IMR-90 (cell line): ENCODE data around the gene ABI3. TPM values are rescaled to one million over a fixed set of nuclear protein-coding genes. Genes with fewer than 3 reads are reported as not detected.

Experiments used
- ATAC-seq: fragments of 200-7000 bp; cut with Tn5 transposase; 2 replicates; pipeline ENCODE4 v1.9.1; 2020; ENCODE audit warnings: low read depth, mild to moderate bottlenecking, moderate library complexity
- BruUV-seq: library from RNA; stranded (reverse); fragments of 400-500 nt; replicated peaks from 2 replicates; lab custom pipeline; 2021; lab: Mats Ljungman, UMichigan
- CTCF ChIA-PET: fragments of 300-600 bp; formaldehyde crosslinking; extraction: SDS; loops from one replicate; lab custom pipeline; 2021; ENCODE audit warnings: antibody characterized with exemption; lab: Yijun Ruan, JAX
- POLR2A ChIA-PET: fragments of 300-600 bp; sonication (Branson Sonifier 250); formaldehyde crosslinking; loops from one replicate; lab custom pipeline; 2022; ENCODE audit warnings: antibody characterized with exemption; ENCODE audit not compliant: unreplicated experiment; lab: Charles Lee
- DNase-seq: peaks from one replicate; pipeline ENCODE4 v3.0.0; 2013
- H2AFZ ChIP-seq: replicated peaks from 2 replicates; pipeline ENCODE3; 2013; ENCODE audit warnings: low read length, mild to moderate bottlenecking; ENCODE audit not compliant: poor library complexity
- H2AK5ac ChIP-seq: 2 replicates; pipeline ENCODE4 v1.6.1; 2013; ENCODE audit warnings: low read depth, low read length, inconsistent platforms
- H2AK9ac ChIP-seq: replicated peaks from 2 replicates; pipeline ENCODE3; 2013; ENCODE audit warnings: mild to moderate bottlenecking, low read depth, low read length, moderate library complexity; ENCODE audit not compliant: poor library complexity
- H2BK120ac ChIP-seq: 2 replicates; pipeline ENCODE4 v1.6.1; 2013; ENCODE audit warnings: low read depth, low read length, inconsistent platforms
- H2BK15ac ChIP-seq: 3 replicates; pipeline ENCODE4 v1.6.1; 2013; ENCODE audit warnings: low read depth, low read length, inconsistent platforms
- H2BK20ac ChIP-seq: 2 replicates; pipeline ENCODE4 v1.6.1; 2013; ENCODE audit warnings: low read depth, mild to moderate bottlenecking, inconsistent platforms, low read length, moderate library complexity
- H2BK5ac ChIP-seq: 2 replicates; pipeline ENCODE4 v1.6.1; 2013; ENCODE audit warnings: mild to moderate bottlenecking, low read depth, low read length, inconsistent platforms; ENCODE audit not compliant: poor library complexity, severe bottlenecking
- H3K14ac ChIP-seq: replicated peaks from 2 replicates; pipeline ENCODE4 v1.6.1; 2013; ENCODE audit warnings: low read depth, low read length, inconsistent platforms
- H3K18ac ChIP-seq: 2 replicates; pipeline ENCODE4 v1.6.1; 2013; ENCODE audit warnings: low read depth, low read length, control low read depth
- H3K23ac ChIP-seq: 2 replicates; pipeline ENCODE4 v1.6.1; 2013; ENCODE audit warnings: low read depth, low read length, inconsistent platforms
- H3K27ac ChIP-seq: 2 replicates; pipeline ENCODE4 v1.5.1; 2013; ENCODE audit warnings: mild to moderate bottlenecking, control low read depth, low read length; ENCODE audit not compliant: insufficient read depth
- H3K27me3 ChIP-seq: 2 replicates; pipeline ENCODE4 v1.6.1; 2013; ENCODE audit warnings: low read length; ENCODE audit not compliant: control insufficient read depth, insufficient read depth
- H3K36me3 ChIP-seq: 2 replicates; pipeline ENCODE4 v1.6.1; 2013; ENCODE audit warnings: low read length, mixed read lengths; ENCODE audit not compliant: control insufficient read depth, insufficient read depth
- H3K4ac ChIP-seq: 2 replicates; pipeline ENCODE4 v1.6.1; 2013; ENCODE audit warnings: low read depth, low read length, inconsistent platforms
- H3K4me1 ChIP-seq: 2 replicates; pipeline ENCODE4 v1.6.1; 2013; ENCODE audit warnings: low read length, mixed read lengths; ENCODE audit not compliant: control insufficient read depth, insufficient read depth
- H3K4me2 ChIP-seq: 2 replicates; pipeline ENCODE4 v1.6.1; 2013; ENCODE audit warnings: low read depth, mild to moderate bottlenecking, control low read depth, low read length, moderate library complexity
- H3K4me3 ChIP-seq: 2 replicates; pipeline ENCODE4 v1.5.1; 2013; ENCODE audit warnings: low read depth, mild to moderate bottlenecking, control low read depth, low read length, moderate library complexity; ENCODE audit not compliant: insufficient read depth
- H3K56ac ChIP-seq: 2 replicates; pipeline ENCODE4 v1.6.1; 2013; ENCODE audit warnings: low read length, inconsistent platforms; ENCODE audit not compliant: insufficient read depth; ENCODE audit errors: extremely low read depth
- H3K79me1 ChIP-seq, 2 experiments: 2 replicates each; pipeline ENCODE4 v1.6.1; 2013; ENCODE audit warnings: low read length in 2 of 2, inconsistent platforms in 1 of 2, low read depth in 1 of 2
- H3K9ac ChIP-seq: 2 replicates; pipeline ENCODE4 v1.6.1; 2013; ENCODE audit warnings: low read depth, low read length, control low read depth
- H3K9me1 ChIP-seq: 2 replicates; pipeline ENCODE4 v1.6.1; 2013; ENCODE audit warnings: low read length, inconsistent platforms; ENCODE audit not compliant: insufficient read depth
- H3K9me3 ChIP-seq: 2 replicates; pipeline ENCODE4 v1.6.1; 2013; ENCODE audit warnings: low read length; ENCODE audit not compliant: control insufficient read depth, insufficient read depth
- H4K20me1 ChIP-seq: 2 replicates; pipeline ENCODE4 v1.6.1; 2013; ENCODE audit warnings: low read length, inconsistent platforms; ENCODE audit not compliant: insufficient read depth
- H4K5ac ChIP-seq: 2 replicates; pipeline ENCODE4 v1.6.1; 2013; ENCODE audit warnings: mild to moderate bottlenecking, low read depth, low read length, control low read depth
- H4K8ac ChIP-seq, 2 experiments: 2 replicates each; pipeline ENCODE4 v1.6.1; 2013; ENCODE audit warnings: low read depth in 2 of 2, low read length in 2 of 2, control low read depth in 1 of 2, inconsistent platforms in 1 of 2
- H4K91ac ChIP-seq: 2 replicates; pipeline ENCODE4 v1.6.1; 2013; ENCODE audit warnings: low read depth, low read length, inconsistent platforms; ENCODE audit not compliant: insufficient read depth
- BHLHE40 ChIP-seq: fragments of 150-350 bp; IDR thresholded peaks from 2 replicates; pipeline ENCODE4 v1.6.1; 2016; ENCODE audit warnings: mild to moderate bottlenecking, low read depth, low read length
- CEBPB ChIP-seq: IDR thresholded peaks from 2 replicates; pipeline ENCODE4 v1.6.1; 2012; ENCODE audit warnings: low read depth, low read length, improper control_type of control experiment
- CHD1 ChIP-seq: IDR thresholded peaks from 2 replicates; pipeline ENCODE4 v1.6.1; 2012; ENCODE audit warnings: low read depth, low read length, improper control_type of control experiment
- FOS ChIP-seq: fragments of 150-350 bp; IDR thresholded peaks from 2 replicates; pipeline ENCODE4 v1.6.1; 2016; ENCODE audit warnings: low read depth, low read length
- MAFK ChIP-seq: IDR thresholded peaks from 2 replicates; pipeline ENCODE4 v1.6.1; 2012; ENCODE audit warnings: low read depth, low read length, improper control_type of control experiment
- NFE2L2 ChIP-seq: fragments of 150-350 bp; IDR thresholded peaks from 2 replicates; pipeline ENCODE4 v1.6.1; 2016; ENCODE audit warnings: low read depth, mild to moderate bottlenecking, low read length
- POLR2A ChIP-seq: IDR thresholded peaks from 2 replicates; pipeline ENCODE4 v1.6.1; 2012; ENCODE audit warnings: mild to moderate bottlenecking, low read depth, low read length
- RAD21 ChIP-seq: IDR thresholded peaks from 2 replicates; pipeline ENCODE4 v1.6.1; 2012; ENCODE audit warnings: low read length, improper control_type of control experiment
- RFX5 ChIP-seq: IDR thresholded peaks from 2 replicates; pipeline ENCODE4 v1.8.0; 2012; ENCODE audit warnings: low read depth, mild to moderate bottlenecking, low read length, moderate library complexity
- SMC3 ChIP-seq: fragments of 150-350 bp; IDR thresholded peaks from 2 replicates; pipeline ENCODE4 v1.6.1; 2016; ENCODE audit warnings: low read depth, mild to moderate bottlenecking, antibody characterized with exemption, low read length, moderate library complexity
- WGBS, 2 experiments: methylation state at CpG; one replicate each; pipeline versions ENCODE4 v1.1.5 to v1.1.7; 2013; ENCODE audit warnings: missing lambda C conversion rate in 2 of 2; ENCODE audit not compliant: insufficient read length in 1 of 2; ENCODE audit errors: extremely low coverage in 2 of 2; 5-methylcytosine and 5-hydroxymethylcytosine counted together
- dilution Hi-C: fragments of 300-500 bp; cut with HindIII; formaldehyde crosslinking; loops from one replicate; pipeline ENCODE4 v1.14.3; 2018; ENCODE audit warnings: low sequenced_read_pairs; ENCODE audit not compliant: unreplicated experiment
- in situ Hi-C: fragments of 300-500 bp; cut with MboI; formaldehyde crosslinking; loops from 3 replicates; pipeline ENCODE4 v1.14.3; 2019; ENCODE audit warnings: low sequenced_read_pairs, inconsistent platforms, mixed read lengths
- intact Hi-C: fragments of 100-400 bp; cut with micrococcal nuclease; formaldehyde crosslinking; loops from 2 replicates; pipeline ENCODE4 v1.10.0; 2022
- polyA plus RNA-seq, 3 experiments: library from polyadenylated mRNA; depleted of rRNA; stranded (reverse); fragments of >200 nt; gene quantifications; 2 replicates each; pipeline ENCODE4 v1.2.3, GENCODE V29; 2012; ENCODE audit warnings: low replicate concordance in 1 of 3
- total RNA-seq: library from RNA; depleted of rRNA; stranded (reverse); fragments of >200 nt; gene quantifications from 2 replicates; pipeline ENCODE4 v1.2.3, GENCODE V29; 2012
- TF ChIP-seq, protein P1 (sequence below): conservative IDR thresholded peaks from 2 replicates; pipeline ENCODE4 v1.5.1; 2012; ENCODE audit warnings: mild to moderate bottlenecking, low read depth, low read length, improper control_type of control experiment
- TF ChIP-seq, protein P2 (sequence below): fragments of 150-350 bp; IDR thresholded peaks from 2 replicates; pipeline ENCODE4 v1.6.1; 2017; ENCODE audit warnings: mild to moderate bottlenecking, antibody characterized with exemption, low read length, low read depth
- TF ChIP-seq, protein P3 (sequence below): fragments of 150-350 bp; IDR thresholded peaks from 2 replicates; pipeline ENCODE4 v1.6.1; 2016; ENCODE audit warnings: low read depth, mild to moderate bottlenecking, low read length, moderate library complexity, borderline replicate concordance

ABI3 gene
- total and polyA plus RNA-seq, 2 of the 4 experiments (the other 2 are of a cell fraction), result 1.1 to 1.2 TPM

DNA sequence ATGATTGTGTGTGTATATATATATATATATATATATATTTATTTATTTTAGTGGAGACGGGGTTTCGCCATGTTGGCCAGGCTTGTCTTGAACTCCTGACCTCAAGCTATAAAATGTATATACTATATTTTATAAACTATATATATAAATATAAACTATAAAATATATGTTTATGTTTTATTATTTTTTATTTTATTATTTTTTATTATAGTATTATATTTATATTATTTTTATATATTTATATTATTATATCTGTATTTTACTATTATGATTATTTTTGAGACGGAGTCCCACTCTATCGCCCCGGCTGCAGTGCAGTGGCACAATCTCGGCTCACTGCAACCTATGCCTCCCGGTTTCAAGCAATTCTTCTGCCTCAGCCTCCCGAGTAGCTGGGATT lies 30.5 kb downstream of the ABI3 start:
- peaks cover 21% of the 10 kb centered on the region for H3K27me3 ChIP-seq
- no peak overlapping the region for H2BK15ac ChIP-seq
- intact Hi-C loops, result no loop called here
- no peaks in the 10 kb centered on the region for H3K9me1 ChIP-seq
- no peak overlapping the region for H3K23ac ChIP-seq
- H3K4ac ChIP-seq, result no peak overlapping the region
- no peak overlapping the region for H2AK9ac ChIP-seq
- H3K79me1 ChIP-seq, result no peaks in the 10 kb centered on the region
- H3K4me3 ChIP-seq, result no peak overlapping the region
- dilution Hi-C loops, result no loop called here
- H4K8ac ChIP-seq, result no peak overlapping the region
- ChIA-PET POLR2A (no interaction called here), CTCF (interaction anchor here (0.6 kb wide), 1 partner anchor 13 kb away, joined by 3 read pairs; no protein-coding TSS in a partner anchor)
- no peak overlapping the region for H2BK120ac ChIP-seq
- no peaks in the 10 kb centered on the region for H3K4me1 ChIP-seq
- H3K9ac ChIP-seq, result no peak overlapping the region
- H3K36me3 ChIP-seq, result no peaks in the 10 kb centered on the region
- H4K5ac ChIP-seq, result no peak overlapping the region
- no peak overlapping the region for H2BK20ac ChIP-seq
- H3K14ac ChIP-seq, result no peak overlapping the region
- no peak for DNase-seq
- no peak overlapping the region for H3K27ac ChIP-seq
- in situ Hi-C loops, result no loop called here
- H2AFZ ChIP-seq, result no peak overlapping the region
- no peak overlapping the region for H2AK5ac ChIP-seq
- no CpG with 5 or more reads among the region's 8 CpGs for WGBS, 2 experiments
- no peak for ATAC-seq
- no TSS peak for BruUV-seq
- no peak overlapping the region for H3K18ac ChIP-seq
- H3K56ac ChIP-seq, result no peak overlapping the region
- no peaks in the 10 kb centered on the region for H3K9me3 ChIP-seq
- no peak overlapping the region for H3K4me2 ChIP-seq
- no peaks in the 10 kb centered on the region for H4K20me1 ChIP-seq
- no peak for TF ChIP-seq RAD21
- TF ChIP-seq, protein P1, sequence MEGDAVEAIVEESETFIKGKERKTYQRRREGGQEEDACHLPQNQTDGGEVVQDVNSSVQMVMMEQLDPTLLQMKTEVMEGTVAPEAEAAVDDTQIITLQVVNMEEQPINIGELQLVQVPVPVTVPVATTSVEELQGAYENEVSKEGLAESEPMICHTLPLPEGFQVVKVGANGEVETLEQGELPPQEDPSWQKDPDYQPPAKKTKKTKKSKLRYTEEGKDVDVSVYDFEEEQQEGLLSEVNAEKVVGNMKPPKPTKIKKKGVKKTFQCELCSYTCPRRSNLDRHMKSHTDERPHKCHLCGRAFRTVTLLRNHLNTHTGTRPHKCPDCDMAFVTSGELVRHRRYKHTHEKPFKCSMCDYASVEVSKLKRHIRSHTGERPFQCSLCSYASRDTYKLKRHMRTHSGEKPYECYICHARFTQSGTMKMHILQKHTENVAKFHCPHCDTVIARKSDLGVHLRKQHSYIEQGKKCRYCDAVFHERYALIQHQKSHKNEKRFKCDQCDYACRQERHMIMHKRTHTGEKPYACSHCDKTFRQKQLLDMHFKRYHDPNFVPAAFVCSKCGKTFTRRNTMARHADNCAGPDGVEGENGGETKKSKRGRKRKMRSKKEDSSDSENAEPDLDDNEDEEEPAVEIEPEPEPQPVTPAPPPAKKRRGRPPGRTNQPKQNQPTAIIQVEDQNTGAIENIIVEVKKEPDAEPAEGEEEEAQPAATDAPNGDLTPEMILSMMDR, result no peak
- no peak for TF ChIP-seq BHLHE40
- TF ChIP-seq, protein P2, sequence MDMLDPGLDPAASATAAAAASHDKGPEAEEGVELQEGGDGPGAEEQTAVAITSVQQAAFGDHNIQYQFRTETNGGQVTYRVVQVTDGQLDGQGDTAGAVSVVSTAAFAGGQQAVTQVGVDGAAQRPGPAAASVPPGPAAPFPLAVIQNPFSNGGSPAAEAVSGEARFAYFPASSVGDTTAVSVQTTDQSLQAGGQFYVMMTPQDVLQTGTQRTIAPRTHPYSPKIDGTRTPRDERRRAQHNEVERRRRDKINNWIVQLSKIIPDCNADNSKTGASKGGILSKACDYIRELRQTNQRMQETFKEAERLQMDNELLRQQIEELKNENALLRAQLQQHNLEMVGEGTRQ, result no peak
- no peak for TF ChIP-seq SMC3
- TF ChIP-seq MAFK, result no peak
- TF ChIP-seq, protein P3, sequence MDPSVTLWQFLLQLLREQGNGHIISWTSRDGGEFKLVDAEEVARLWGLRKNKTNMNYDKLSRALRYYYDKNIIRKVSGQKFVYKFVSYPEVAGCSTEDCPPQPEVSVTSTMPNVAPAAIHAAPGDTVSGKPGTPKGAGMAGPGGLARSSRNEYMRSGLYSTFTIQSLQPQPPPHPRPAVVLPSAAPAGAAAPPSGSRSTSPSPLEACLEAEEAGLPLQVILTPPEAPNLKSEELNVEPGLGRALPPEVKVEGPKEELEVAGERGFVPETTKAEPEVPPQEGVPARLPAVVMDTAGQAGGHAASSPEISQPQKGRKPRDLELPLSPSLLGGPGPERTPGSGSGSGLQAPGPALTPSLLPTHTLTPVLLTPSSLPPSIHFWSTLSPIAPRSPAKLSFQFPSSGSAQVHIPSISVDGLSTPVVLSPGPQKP, result no peak
- TF ChIP-seq POLR2A, result no peak
- TF ChIP-seq CHD1, result no peak
- no peak for TF ChIP-seq CEBPB
- no peak for TF ChIP-seq NFE2L2
- no peak for TF ChIP-seq RFX5
- TF ChIP-seq FOS, result no peak
- no peak overlapping the region for H4K91ac ChIP-seq
- H2BK5ac ChIP-seq, result no peak overlapping the region
